H1 (cell line): Measurements from ENCODE around the gene SSX2IP. TPM values are rescaled to one million over a fixed set of nuclear protein-coding genes. Genes with fewer than 3 reads are reported as not detected.

Source experiments
- CTCF ChIA-PET: fragments of 300-600 bp; sonication (Branson Sonifier 250); formaldehyde crosslinking; loops from one replicate; lab custom pipeline; 2021; ENCODE audit not compliant: partially characterized antibody; lab: Charles Lee
- POLR2A ChIA-PET: fragments of 300-600 bp; sonication (Branson Sonifier 250); formaldehyde crosslinking; loops from one replicate; lab custom pipeline; 2021; ENCODE audit warnings: inconsistent platforms; ENCODE audit not compliant: partially characterized antibody; lab: Charles Lee
- DNase-seq, 2 experiments: peaks; one replicate each; pipeline versions ENCODE4 v3.0.0 to v3.0.0-alpha.2; 2010 to 2022; ENCODE audit warnings: low spot score in 2 of 2, low read depth in 1 of 2, mixed read lengths in 1 of 2
- FAIRE-seq: peaks from 2 replicates; lab custom pipeline; 2011; peaks lifted over from hg19 to GRCh38; lab: Jason Lieb, UNC
- H2AFZ ChIP-seq: 2 replicates; pipeline ENCODE4 v1.8.1; 2012; ENCODE audit warnings: low read length, inconsistent platforms
- H2AK5ac ChIP-seq: 2 replicates; pipeline ENCODE4 v1.6.1; 2013; ENCODE audit warnings: low read depth, low read length
- H2BK120ac ChIP-seq: replicated peaks from 2 replicates; pipeline ENCODE3; 2013; ENCODE audit warnings: low read depth, low read length, inconsistent platforms
- H2BK12ac ChIP-seq: 2 replicates; pipeline ENCODE4 v1.6.1; 2013; ENCODE audit warnings: low read depth, low read length
- H2BK15ac ChIP-seq: 2 replicates; pipeline ENCODE4 v1.6.1; 2013; ENCODE audit warnings: low read length
- H2BK20ac ChIP-seq: 2 replicates; pipeline ENCODE4 v1.6.1; 2013; ENCODE audit warnings: low read length
- H2BK5ac ChIP-seq: 2 replicates; pipeline ENCODE4 v1.6.1; 2013; ENCODE audit warnings: low read depth, low read length
- H3K14ac ChIP-seq: 2 replicates; pipeline ENCODE4 v1.6.1; 2013; ENCODE audit warnings: inconsistent platforms; ENCODE audit not compliant: insufficient read length
- H3K18ac ChIP-seq: 2 replicates; pipeline ENCODE4 v1.6.1; 2013; ENCODE audit warnings: low read length; ENCODE audit errors: extremely low read depth
- H3K23ac ChIP-seq: 2 replicates; pipeline ENCODE4 v1.6.1; 2013; ENCODE audit warnings: inconsistent platforms; ENCODE audit not compliant: insufficient read length
- H3K23me2 ChIP-seq: 2 replicates; pipeline ENCODE4 v1.6.1; 2013; ENCODE audit warnings: low read depth, low read length
- H3K27ac ChIP-seq: 2 replicates; pipeline ENCODE4 v1.6.1; 2011; ENCODE audit warnings: low read depth, low read length, inconsistent platforms
- H3K27me3 ChIP-seq, 4 experiments: replicated peaks in 1 of 4; 1 replicate in 1 of 4; 2 replicates in 3 of 4; pipeline versions ENCODE4 v1.6.1 to v1.8.1; 2011 to 2013; ENCODE audit warnings: low read length in 3 of 4, mild to moderate bottlenecking in 3 of 4, inconsistent platforms in 2 of 4, mixed read lengths in 2 of 4, moderate library complexity in 1 of 4; ENCODE audit not compliant: control insufficient read depth in 3 of 4, insufficient read depth in 3 of 4; ENCODE audit errors: extremely low read depth in 1 of 4
- H3K36me3 ChIP-seq, 4 experiments: 2 replicates each; pipeline versions ENCODE4 v1.6.1 to v1.8.1; 2011 to 2013; ENCODE audit warnings: mild to moderate bottlenecking in 4 of 4, low read length in 3 of 4, moderate library complexity in 2 of 4, control low read depth in 1 of 4, inconsistent platforms in 1 of 4; ENCODE audit not compliant: insufficient read depth in 4 of 4, control insufficient read depth in 2 of 4
- H3K4ac ChIP-seq: replicated peaks from 2 replicates; pipeline ENCODE3; 2013; ENCODE audit warnings: low read length, low read depth, mixed read lengths, inconsistent platforms; ENCODE audit not compliant: insufficient read length
- H3K4me1 ChIP-seq, 4 experiments: replicated peaks in 1 of 4; 1 replicate in 1 of 4; 2 replicates in 3 of 4; pipeline versions ENCODE4 v1.6.1 to v1.8.1; 2011 to 2013; ENCODE audit warnings: low read length in 3 of 4, inconsistent platforms in 2 of 4, mixed read lengths in 1 of 4; ENCODE audit not compliant: insufficient read depth in 4 of 4, control insufficient read depth in 3 of 4
- H3K4me2 ChIP-seq, 2 experiments: 2 replicates each; pipeline versions ENCODE4 v1.6.1 to v1.8.1; 2011 to 2013; ENCODE audit warnings: low read depth in 2 of 2, low read length in 2 of 2, control low read depth in 1 of 2, inconsistent platforms in 1 of 2, mild to moderate bottlenecking in 1 of 2; ENCODE audit not compliant: insufficient read depth in 1 of 2
- H3K4me3 ChIP-seq, 4 experiments: fragments of 200-600, 300-600 bp in 1 of 4; sonication (generic), shearing (Covaris generic), sonication (Bioruptor Twin) in 1 of 4; 2 replicates each; pipeline versions ENCODE4 v1.5.1 to v1.8.1; 2011 to 2016; ENCODE audit warnings: low read length in 4 of 4, low read depth in 3 of 4, control low read depth in 2 of 4, inconsistent platforms in 2 of 4, mild to moderate bottlenecking in 2 of 4, mixed read lengths in 1 of 4, moderate library complexity in 1 of 4; ENCODE audit not compliant: insufficient read depth in 2 of 4; ENCODE audit errors: extremely low read depth in 1 of 4
- H3K56ac ChIP-seq: replicated peaks from 2 replicates; pipeline ENCODE3; 2013; ENCODE audit warnings: low read depth, mild to moderate bottlenecking, mixed read lengths, low read length, inconsistent platforms; ENCODE audit not compliant: insufficient read length
- H3K79me1 ChIP-seq: 2 replicates; pipeline ENCODE4 v1.6.1; 2013; ENCODE audit warnings: low read depth, low read length, control low read depth
- H3K79me2 ChIP-seq, 2 experiments: 2 replicates each; pipeline versions ENCODE4 v1.6.1 to v1.8.1; 2012 to 2013; ENCODE audit warnings: low read length in 2 of 2, mild to moderate bottlenecking in 2 of 2, inconsistent platforms in 1 of 2; ENCODE audit not compliant: insufficient read depth in 2 of 2, control insufficient read depth in 1 of 2
- H3K9ac ChIP-seq, 4 experiments: replicated peaks in 1 of 4; 1 replicate in 1 of 4; 2 replicates in 3 of 4; pipeline versions ENCODE4 v1.6.1 to v1.8.1; 2011 to 2013; ENCODE audit warnings: low read depth in 3 of 4, low read length in 3 of 4, control low read depth in 2 of 4, mild to moderate bottlenecking in 2 of 4, moderate library complexity in 2 of 4, inconsistent platforms in 1 of 4; ENCODE audit errors: extremely low read depth in 1 of 4
- H3K9me3 ChIP-seq, 2 experiments: 2 replicates each; pipeline versions ENCODE4 v1.6.1 to v1.8.1; 2012 to 2013; ENCODE audit warnings: mild to moderate bottlenecking in 2 of 2, moderate library complexity in 2 of 2, control low read depth in 1 of 2, inconsistent platforms in 1 of 2, low read depth in 1 of 2, low read length in 1 of 2, mixed read lengths in 1 of 2; ENCODE audit not compliant: insufficient read depth in 2 of 2
- H4K20me1 ChIP-seq, 2 experiments: replicated peaks in 1 of 2; 2 replicates each; pipeline versions ENCODE3 to v1.8.1; 2011 to 2013; ENCODE audit warnings: inconsistent platforms in 2 of 2, low read length in 2 of 2, mild to moderate bottlenecking in 1 of 2; ENCODE audit not compliant: insufficient read depth in 2 of 2, control insufficient read depth in 1 of 2
- H4K5ac ChIP-seq: 2 replicates; pipeline ENCODE4 v1.6.1; 2013; ENCODE audit warnings: low read length, low read depth, mixed read lengths, inconsistent platforms; ENCODE audit not compliant: insufficient read length
- H4K8ac ChIP-seq: 2 replicates; pipeline ENCODE4 v1.8.0; 2013; ENCODE audit warnings: mild to moderate bottlenecking, moderate library complexity, low read length, inconsistent platforms; ENCODE audit not compliant: insufficient read depth; ENCODE audit errors: extremely low read depth
- H4K91ac ChIP-seq: replicated peaks from 2 replicates; pipeline ENCODE3; 2013; ENCODE audit warnings: low read length, mixed read lengths, inconsistent platforms; ENCODE audit not compliant: insufficient read length
- ASH2L ChIP-seq: fragments of 200-600, 300-600 bp; sonication (generic); IDR thresholded peaks from one replicate; pipeline ENCODE4 v1.7.1; 2017; ENCODE audit warnings: low read length
- ATF3 ChIP-seq: IDR thresholded peaks from 2 replicates; pipeline ENCODE4 v1.6.1; 2011; ENCODE audit warnings: low read depth, mild to moderate bottlenecking, low read length; ENCODE audit not compliant: insufficient read depth
- CHD1 ChIP-seq: IDR thresholded peaks from 2 replicates; pipeline ENCODE4 v1.6.1; 2012; ENCODE audit warnings: low read depth, low read length, improper control_type of control experiment
- HDAC2 ChIP-seq, 2 experiments: fragments of 300-600 bp in 1 of 2; sonication (generic) in 1 of 2; IDR thresholded peaks; 2 replicates each; pipeline ENCODE4 v1.6.1; 2011 to 2012; ENCODE audit warnings: low read depth in 2 of 2, low read length in 2 of 2, mild to moderate bottlenecking in 2 of 2, moderate library complexity in 2 of 2, borderline replicate concordance in 1 of 2, inconsistent platforms in 1 of 2
- HDAC6 ChIP-seq: IDR thresholded peaks from one replicate; pipeline ENCODE4 v1.7.1; 2012; ENCODE audit warnings: low read depth, mild to moderate bottlenecking, inconsistent platforms, low read length, moderate library complexity
- JUN ChIP-seq: IDR thresholded peaks from 2 replicates; pipeline ENCODE4 v1.6.1; 2011; ENCODE audit warnings: low read depth, mild to moderate bottlenecking, improper control_type of control experiment, low read length
- NANOG ChIP-seq: IDR thresholded peaks from 2 replicates; pipeline ENCODE4 v1.6.1; 2011; ENCODE audit warnings: low read length, low read depth, mild to moderate bottlenecking, inconsistent platforms; ENCODE audit not compliant: insufficient read depth, poor library complexity, severe bottlenecking
- NRF1 ChIP-seq: IDR thresholded peaks from 2 replicates; pipeline ENCODE4 v1.6.1; 2011; ENCODE audit warnings: mild to moderate bottlenecking, low read depth, low read length, improper control_type of control experiment
- PHF8 ChIP-seq: fragments of 200-600 bp; sonication (generic); conservative IDR thresholded peaks from 2 replicates; pipeline ENCODE4 v1.7.1; 2012; ENCODE audit warnings: low read depth, mild to moderate bottlenecking, inconsistent platforms, low read length, moderate library complexity
- POLR2AphosphoS5 ChIP-seq: IDR thresholded peaks from 2 replicates; pipeline ENCODE4 v1.6.1; 2011; ENCODE audit warnings: low read depth, low read length
- RBBP5 ChIP-seq: IDR thresholded peaks from 2 replicates; pipeline ENCODE4 v1.7.1; 2012; ENCODE audit warnings: low read depth, mild to moderate bottlenecking, inconsistent platforms, low read length, moderate library complexity, borderline replicate concordance
- SAP30 ChIP-seq: fragments of 300-600 bp; sonication (generic); IDR thresholded peaks from 2 replicates; pipeline ENCODE4 v1.7.1; 2012; ENCODE audit warnings: low read length, moderate library complexity, mild to moderate bottlenecking, inconsistent platforms; ENCODE audit not compliant: insufficient read depth, insufficient replicate concordance
- SP4 ChIP-seq: IDR thresholded peaks from 2 replicates; pipeline ENCODE4 v1.6.1; 2012; ENCODE audit warnings: low read length, inconsistent platforms
- WGBS, 2 experiments: shearing (Covaris generic) in 1 of 2; methylation state at CpG; one replicate each; pipeline versions ENCODE4 v1.1.6 to v1.1.7; 2013 to 2015; ENCODE audit warnings: low lambda C conversion rate in 2 of 2, mixed read lengths in 2 of 2, inconsistent platforms in 1 of 2, low coverage in 1 of 2, missing lambda C conversion rate in 1 of 2; ENCODE audit not compliant: insufficient replicate concordance in 2 of 2, insufficient coverage in 1 of 2, insufficient read length in 1 of 2; ENCODE audit errors: extremely low coverage in 1 of 2, missing lambda C conversion rate in 1 of 2; 5-methylcytosine and 5-hydroxymethylcytosine counted together
- polyA plus RNA-seq, 7 experiments: library from polyadenylated mRNA; depleted of rRNA in 3 of 7; stranded (reverse) in 5 of 7; unstranded in 2 of 7; fragments of >200 nt in 5 of 7; fragments of 200-250 nt in 2 of 7; gene quantifications; 1 replicate in 5 of 7; 2 replicates in 1 of 7; 4 replicates in 1 of 7; pipeline versions ENCODE4 v1.2.1 to v1.2.3, GENCODE V29; 2011 to 2013; ENCODE audit warnings: missing spikeins in 2 of 7, mixed read lengths in 2 of 7
- total RNA-seq: library from RNA; stranded (reverse); fragmentation: NEBNext Ultra II Directional; extraction: Animal tissue kit (Norgen Biotek cat#: 25700); gene quantifications from 2 replicates; pipeline ENCODE4 v1.2.1, GENCODE V29; 2021

SSX2IP gene
- total and polyA plus RNA-seq, 2 of the 8 experiments (the other 6 are each of a cell fraction or from before 2014, with no cell fraction given): 4.0 to 31.3 TPM

GRCh38 chr1:84693005-84693404 lies 2.7 kb upstream of the SSX2IP start:
- no peak overlapping the region for H3K27ac ChIP-seq
- no peak overlapping the region for H3K4me3 ChIP-seq
- H3K9me3 ChIP-seq: no peaks in the 10 kb centered on the region
- no peak overlapping the region for H2BK20ac ChIP-seq
- 96% methylated on average over 2 of the region's 2 CpGs; no CpG with 5 or more reads in 1 of the 2 experiments for WGBS, 2 experiments
- no peak overlapping the region for H2AFZ ChIP-seq
- H3K23me2 ChIP-seq: peaks cover 7% of the 10 kb centered on the region; the same call in 1 of the 2 replicates
- no peak overlapping the region for H2BK120ac ChIP-seq
- ChIA-PET CTCF (interaction anchor here (0.9 to 3.0 kb wide), 6 partner anchors 12 to 72 kb away, joined by 3 to 16 read pairs (median 4); no protein-coding TSS in a partner anchor), POLR2A (interaction anchor here (1.0 to 1.7 kb wide), 2 partner anchors 11 to 14 kb away, joined by 4 read pairs; no protein-coding TSS in a partner anchor)
- no peak overlapping the region for H2BK15ac ChIP-seq
- DNase-seq (no peak), FAIRE-seq (no peak)
- no peak overlapping the region for H3K14ac ChIP-seq
- H3K79me2 ChIP-seq: peaks cover under 1 to 15% of the 10 kb centered on the region in 2 experiments; a peak in 3 of 4 replicates
- no peak overlapping the region for H4K8ac ChIP-seq
- no peak overlapping the region for H3K4ac ChIP-seq
- H3K56ac ChIP-seq: no peak overlapping the region
- H4K91ac ChIP-seq: no peak overlapping the region
- H2BK12ac ChIP-seq: no peak overlapping the region
- H3K36me3 ChIP-seq: no peaks in the 10 kb centered on the region
- no peak overlapping the region for H3K4me2 ChIP-seq
- no peak overlapping the region for H3K18ac ChIP-seq
- H3K79me1 ChIP-seq: no peaks in the 10 kb centered on the region
- 0 out of 7 replicates have a peak, but pooled peaks cover 0 to 1% (median 0%) of the 10 kb centered on the region in 4 experiments for H3K27me3 ChIP-seq
- H3K9ac ChIP-seq: no peak overlapping the region
- peaks cover 3 to 11% (median 5%) of the 10 kb centered on the region in 4 experiments; a peak in 4 of 7 replicates for H3K4me1 ChIP-seq
- no peak overlapping the region for H2BK5ac ChIP-seq
- no peak overlapping the region for H4K5ac ChIP-seq
- no peak overlapping the region for H3K23ac ChIP-seq
- no peaks in the 10 kb centered on the region for H4K20me1 ChIP-seq
- no peak overlapping the region for H2AK5ac ChIP-seq
- no peak for TF ChIP-seq NRF1
- no peak for TF ChIP-seq PHF8
- no peak for TF ChIP-seq ATF3
- TF ChIP-seq POLR2AphosphoS5: no peak
- TF ChIP-seq CHD1: no peak
- TF ChIP-seq HDAC6: no peak
- TF ChIP-seq NANOG: no peak
- TF ChIP-seq JUN: no peak
- no peak for TF ChIP-seq ASH2L
- no peak for TF ChIP-seq HDAC2 (IDR thresholded peaks at IDR 0.05; ENCODE audit: borderline replicate concordance in 1 of 2, low read depth in 2 of 2, low read length in 2 of 2)
- no peak for TF ChIP-seq SAP30
- no peak for TF ChIP-seq SP4
- no peak for TF ChIP-seq RBBP5
